IPS-15b (cell line): Measurements from ENCODE around the gene DMXL1.

Source experiments
- H3K27me3 ChIP-seq: one replicate; pipeline ENCODE4 v1.6.1; 2013; ENCODE audit warnings: low read length; ENCODE audit not compliant: control insufficient read depth, insufficient read depth
- H3K36me3 ChIP-seq: one replicate; pipeline ENCODE4 v1.6.1; 2013; ENCODE audit warnings: low read length; ENCODE audit not compliant: control insufficient read depth, insufficient read depth
- H3K4me1 ChIP-seq: one replicate; pipeline ENCODE4 v1.6.1; 2013; ENCODE audit warnings: mild to moderate bottlenecking, low read length; ENCODE audit not compliant: control insufficient read depth, insufficient read depth
- H3K4me3 ChIP-seq: one replicate; pipeline ENCODE4 v1.5.1; 2013; ENCODE audit warnings: low read depth, low read length
- H3K9ac ChIP-seq: one replicate; pipeline ENCODE4 v1.6.1; 2013; ENCODE audit warnings: low read depth, mild to moderate bottlenecking, low read length
- H3K9me3 ChIP-seq: one replicate; pipeline ENCODE4 v1.6.1; 2013; ENCODE audit warnings: mild to moderate bottlenecking, low read length; ENCODE audit not compliant: control insufficient read depth, insufficient read depth

DMXL1 gene

DNA sequence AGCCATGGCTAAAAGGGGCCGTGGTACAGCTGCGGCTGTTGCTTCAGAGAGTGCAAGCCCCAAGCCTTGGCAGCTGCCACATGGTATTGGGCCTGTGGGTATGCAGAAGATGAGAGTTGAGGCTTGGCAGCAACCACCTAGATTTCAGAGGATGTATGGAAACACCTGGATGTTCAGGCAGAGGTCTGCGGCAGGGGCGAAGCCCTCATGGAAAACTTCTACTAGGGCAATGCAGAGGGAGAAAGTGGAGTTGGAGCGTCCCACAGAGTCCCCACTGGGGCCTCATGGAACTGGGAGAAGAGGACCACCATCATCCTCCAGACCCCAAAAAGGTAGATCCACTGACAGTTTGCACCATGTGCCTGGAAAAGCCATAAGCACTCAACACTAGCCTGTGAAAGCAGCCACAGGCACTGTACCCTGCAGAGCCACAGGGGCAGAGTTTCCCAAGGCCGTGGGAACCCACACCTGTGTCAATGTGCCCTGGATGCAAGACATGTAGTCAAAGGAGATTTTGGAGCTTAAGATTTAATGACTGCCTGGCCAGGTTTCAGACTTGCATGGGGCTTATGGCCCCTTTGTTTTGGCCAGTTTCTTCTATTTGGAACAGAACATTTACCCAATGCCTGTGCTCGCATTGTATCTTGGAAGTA lies 65.9 kb downstream of the DMXL1 start:
- H3K4me1 ChIP-seq: no peaks in the 10 kb centered on the region
- H3K9me3 ChIP-seq: peaks cover 40% of the 10 kb centered on the region
- no peak overlapping the region for H3K4me3 ChIP-seq
- H3K36me3 ChIP-seq: peaks cover 18% of the 10 kb centered on the region
- no peak overlapping the region for H3K9ac ChIP-seq
- H3K27me3 ChIP-seq: no peaks in the 10 kb centered on the region

GRCh38 chr5:119153629-119154028 lies 82.7 kb downstream of the DMXL1 start:
- H3K9me3 ChIP-seq: no peaks in the 10 kb centered on the region
- peaks cover 2% of the 10 kb centered on the region for H3K4me1 ChIP-seq
- no peak overlapping the region for H3K9ac ChIP-seq
- H3K36me3 ChIP-seq: peaks cover 11% of the 10 kb centered on the region
- no peak overlapping the region for H3K4me3 ChIP-seq
- H3K27me3 ChIP-seq: no peaks in the 10 kb centered on the region

DNA sequence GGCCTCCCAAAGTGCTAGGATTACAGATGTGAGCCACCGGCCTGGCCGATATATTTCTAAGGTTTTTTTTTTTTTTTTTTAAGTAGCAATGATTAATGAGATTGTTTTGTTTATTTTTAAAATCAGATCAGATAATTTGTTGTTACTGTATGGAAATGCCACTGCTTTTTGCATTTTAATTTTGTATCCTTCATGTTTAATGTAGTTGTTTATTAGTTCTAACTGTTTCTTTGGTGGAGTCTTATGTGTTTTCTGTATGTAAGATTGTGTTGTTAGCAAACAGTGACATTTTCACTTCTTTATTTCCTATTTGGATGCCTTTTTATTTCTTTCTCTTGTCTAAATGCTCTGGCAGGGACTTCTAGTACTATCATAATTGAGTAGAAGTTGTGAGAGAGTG lies 87.3 kb downstream of the DMXL1 start:
- Histone ChIP-seq H3K9me3 (no peaks in the 10 kb centered on the region), H3K4me3 (no peak overlapping the region), H3K36me3 (no peaks in the 10 kb centered on the region), H3K4me1 (peaks cover 3% of the 10 kb centered on the region), H3K27me3 (no peaks in the 10 kb centered on the region), H3K9ac (no peak overlapping the region)

GRCh38 chr5:119161430-119161829 lies 90.5 kb downstream of the DMXL1 start:
- Histone ChIP-seq H3K9ac (no peak overlapping the region), H3K4me1 (peaks cover 9% of the 10 kb centered on the region), H3K9me3 (no peaks in the 10 kb centered on the region), H3K4me3 (no peak overlapping the region), H3K36me3 (no peaks in the 10 kb centered on the region), H3K27me3 (no peaks in the 10 kb centered on the region)

- H3K4me1 ChIP-seq: peaks cover 9% of the 10 kb centered on the region
- H3K4me3 ChIP-seq: no peak overlapping the region
- no peaks in the 10 kb centered on the region for H3K27me3 ChIP-seq
- H3K9me3 ChIP-seq: no peaks in the 10 kb centered on the region
- no peaks in the 10 kb centered on the region for H3K36me3 ChIP-seq
- H3K9ac ChIP-seq: no peak overlapping the region
Measured at GRCh38 chr5:119166026-119166425, 95.1 kb downstream of the DMXL1 start.

GRCh38 chr5:119168401-119168800 lies 97.5 kb downstream of the DMXL1 start:
- Histone ChIP-seq H3K9ac (no peak overlapping the region), H3K4me1 (peaks cover 9% of the 10 kb centered on the region), H3K9me3 (no peaks in the 10 kb centered on the region), H3K4me3 (no peak overlapping the region), H3K36me3 (no peaks in the 10 kb centered on the region), H3K27me3 (no peaks in the 10 kb centered on the region)

- H3K27me3 ChIP-seq: no peaks in the 10 kb centered on the region
- no peak overlapping the region for H3K9ac ChIP-seq
- no peaks in the 10 kb centered on the region for H3K9me3 ChIP-seq
- H3K4me3 ChIP-seq: no peak overlapping the region
- H3K4me1 ChIP-seq: peaks cover 2% of the 10 kb centered on the region
- no peaks in the 10 kb centered on the region for H3K36me3 ChIP-seq
Measured at GRCh38 chr5:119171686-119172085, 100.8 kb downstream of the DMXL1 start.

DNA sequence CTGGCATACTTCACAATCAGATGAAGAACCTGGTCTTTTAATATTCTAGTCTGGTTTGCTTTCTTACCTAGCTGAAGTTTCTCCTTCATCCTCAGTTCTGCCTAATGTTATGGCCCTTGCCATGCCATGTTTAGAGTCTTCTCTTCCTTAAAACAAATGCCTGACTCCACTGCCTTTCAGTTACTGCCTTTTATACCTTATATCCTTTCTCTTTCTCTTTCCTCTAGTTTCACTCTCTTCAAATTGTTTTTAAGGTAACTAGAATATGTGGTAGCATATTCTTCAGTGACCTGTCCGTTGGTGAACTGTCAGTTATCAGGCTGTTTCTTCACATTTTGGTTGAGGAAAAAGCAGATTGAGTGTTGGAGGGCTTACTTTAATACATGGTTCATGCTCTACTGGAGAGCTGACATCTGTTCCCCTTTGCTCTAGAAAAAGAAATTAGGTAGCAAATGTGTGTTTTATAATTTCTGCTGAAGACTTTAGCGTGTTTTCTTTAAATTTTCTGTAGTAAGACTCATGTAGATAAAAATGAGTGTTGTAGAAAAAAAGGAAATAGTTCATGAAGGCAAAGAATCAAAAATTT lies 103.8 kb downstream of the DMXL1 start:
- Histone ChIP-seq H3K27me3 (no peaks in the 10 kb centered on the region), H3K4me3 (no peak overlapping the region), H3K9ac (no peak overlapping the region), H3K9me3 (no peaks in the 10 kb centered on the region), H3K4me1 (no peaks in the 10 kb centered on the region), H3K36me3 (no peaks in the 10 kb centered on the region)

GRCh38 chr5:119176785-119177184 lies 105.9 kb downstream of the DMXL1 start:
- no peaks in the 10 kb centered on the region for H3K36me3 ChIP-seq

GRCh38 chr5:119177226-119177625 lies 106.3 kb downstream of the DMXL1 start:
- no peaks in the 10 kb centered on the region for H3K36me3 ChIP-seq
- no peak overlapping the region for H3K4me3 ChIP-seq
- no peaks in the 10 kb centered on the region for H3K27me3 ChIP-seq
- H3K9me3 ChIP-seq: no peaks in the 10 kb centered on the region
- H3K9ac ChIP-seq: no peak overlapping the region
- no peaks in the 10 kb centered on the region for H3K4me1 ChIP-seq

More at GRCh38 chr5:119176785-119177184, 105.9 kb downstream of the DMXL1 start:
- H3K27me3 ChIP-seq: no peaks in the 10 kb centered on the region
- H3K4me3 ChIP-seq: no peak overlapping the region
- H3K9me3 ChIP-seq: no peaks in the 10 kb centered on the region
- no peaks in the 10 kb centered on the region for H3K4me1 ChIP-seq
- no peak overlapping the region for H3K9ac ChIP-seq

DNA sequence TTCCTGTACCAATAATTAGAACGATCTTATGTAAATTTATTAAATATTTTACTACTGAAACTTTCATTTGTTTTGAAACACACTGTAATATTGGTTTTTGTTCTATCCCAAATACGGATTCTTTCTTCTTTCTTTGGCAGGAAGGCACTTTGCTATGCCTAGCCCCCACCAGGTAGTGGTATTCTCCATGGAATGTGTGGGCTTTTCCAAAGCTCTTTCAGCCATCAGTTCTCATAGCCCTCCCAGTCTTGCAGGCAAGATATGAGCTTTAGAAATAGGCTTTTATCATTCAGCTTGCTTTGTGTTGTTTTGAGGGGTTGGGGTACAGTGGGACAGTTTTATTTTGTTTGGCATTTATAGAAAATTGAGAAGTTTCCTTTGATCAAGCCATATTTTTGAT lies 107.5 kb downstream of the DMXL1 start:
- Histone ChIP-seq H3K9ac (no peak overlapping the region), H3K4me3 (no peak overlapping the region), H3K9me3 (no peaks in the 10 kb centered on the region), H3K4me1 (no peaks in the 10 kb centered on the region), H3K36me3 (no peaks in the 10 kb centered on the region), H3K27me3 (no peaks in the 10 kb centered on the region)

DNA sequence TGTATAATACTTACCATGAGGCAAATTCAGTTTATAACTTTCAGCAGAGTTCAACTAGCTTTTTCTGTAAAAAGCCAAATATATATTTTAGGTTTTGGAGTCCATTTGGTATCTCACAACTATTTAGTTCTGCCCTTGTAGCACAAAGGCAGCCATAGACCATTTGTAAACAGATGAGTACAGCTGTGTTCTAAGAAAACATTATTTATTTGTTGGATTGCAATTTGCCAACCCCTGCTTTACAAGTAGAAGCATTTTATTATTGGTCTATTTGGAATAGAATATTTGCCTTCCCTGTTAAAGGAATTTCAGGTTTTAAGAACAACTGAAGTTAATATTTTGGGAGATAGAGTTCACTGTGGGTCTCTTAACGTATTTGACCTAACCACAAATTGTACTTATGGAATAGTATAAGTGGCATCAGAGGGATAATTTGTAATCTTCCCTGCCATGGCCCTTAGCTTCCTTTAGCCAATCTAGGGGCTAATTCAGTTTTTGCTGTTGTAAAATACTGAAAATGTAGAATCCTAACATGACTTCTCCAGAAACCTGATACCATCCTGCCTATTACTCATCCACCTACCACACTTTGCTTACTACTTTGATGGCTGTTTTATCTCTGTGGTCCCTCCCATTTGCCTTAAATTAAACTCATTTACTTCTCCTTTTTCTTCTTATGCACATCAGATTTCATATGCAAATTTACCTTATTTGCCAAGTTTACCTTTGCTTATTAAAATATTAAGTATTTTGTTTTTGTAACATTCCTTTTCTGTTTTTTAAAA lies 109.2 kb downstream of the DMXL1 start:
- no peak overlapping the region for H3K9ac ChIP-seq
- no peaks in the 10 kb centered on the region for H3K4me1 ChIP-seq
- H3K9me3 ChIP-seq: no peaks in the 10 kb centered on the region
- no peak overlapping the region for H3K4me3 ChIP-seq
- no peaks in the 10 kb centered on the region for H3K27me3 ChIP-seq
- H3K36me3 ChIP-seq: no peaks in the 10 kb centered on the region
